PC-3 (cell line): ENCODE results near the gene TEAD1.

ENCODE experiments used
- CTCF ChIP-seq: fragments of 300-600 bp; sonication (generic); conservative IDR thresholded peaks from 2 replicates; pipeline ENCODE4 v1.5.1; 2017; ENCODE audit warnings: antibody characterized with exemption, low read depth, mild to moderate bottlenecking, low read length
- EZH2 ChIP-seq: fragments of 300-600 bp; sonication (generic); IDR thresholded peaks from one replicate; pipeline ENCODE4 v1.6.1; 2017; ENCODE audit warnings: antibody characterized with exemption, mild to moderate bottlenecking, low read length; ENCODE audit not compliant: unreplicated experiment
- EZH2phosphoT487 ChIP-seq: fragments of 300-600 bp; sonication (generic); IDR thresholded peaks from 2 replicates; pipeline ENCODE4 v1.6.1; 2018; ENCODE audit warnings: mild to moderate bottlenecking, antibody characterized with exemption, low read length, borderline replicate concordance

- TF ChIP-seq CTCF (no peak), EZH2 (no peak), EZH2phosphoT487 (no peak)
Observed at GRCh38 chr11:12689029-12689755, 15.0 kb downstream of the TEAD1 start.
